Kidney (tissue), 14 donors: Measurements from ENCODE around the gene XYLT1. TPM values are rescaled to one million over a fixed set of nuclear protein-coding genes. Genes with fewer than 3 reads are reported as not detected.
A peak's percentile ranks its signal among the peaks of the same experiment; 100 is the strongest.

ENCODE experiments used
- DNase-seq, 5 donors: peaks; one replicate each; pipeline ENCODE4 v3.0.0-alpha.2; 2013 to 2020
- FAIRE-seq: peaks from 2 replicates; lab custom pipeline; 2012; peaks lifted over from hg19 to GRCh38; lab: Jason Lieb, UNC
- H3K27ac ChIP-seq, 2 donors: one replicate each; pipeline ENCODE4 v1.7.0; 2013; ENCODE audit warnings: low read depth in 2 of 2, low read length in 2 of 2, inconsistent platforms in 1 of 2
- H3K27me3 ChIP-seq: one replicate; pipeline ENCODE4 v1.7.1; 2013; ENCODE audit warnings: low read length, inconsistent platforms; ENCODE audit not compliant: control insufficient read depth, insufficient read depth
- H3K36me3 ChIP-seq, 3 donors: one replicate each; pipeline versions ENCODE4 v1.7.0 to v1.7.1; 2013; ENCODE audit warnings: low read length in 3 of 3, control low read depth in 1 of 3, inconsistent platforms in 1 of 3; ENCODE audit not compliant: insufficient read depth in 3 of 3, control insufficient read depth in 2 of 3
- H3K4me1 ChIP-seq, 3 donors: one replicate each; pipeline versions ENCODE4 v1.7.0 to v1.7.1; 2013; ENCODE audit warnings: low read length in 3 of 3, inconsistent platforms in 1 of 3, low read depth in 1 of 3; ENCODE audit not compliant: control insufficient read depth in 2 of 3, insufficient read depth in 2 of 3
- H3K4me3 ChIP-seq, 3 donors: one replicate each; pipeline versions ENCODE4 v1.7.0 to v1.8.1; 2013; ENCODE audit warnings: low read length in 3 of 3, control low read depth in 1 of 3, inconsistent platforms in 1 of 3
- H3K9ac ChIP-seq, 3 donors: one replicate each; pipeline versions ENCODE4 v1.7.0 to v1.7.1; 2013; ENCODE audit warnings: low read length in 3 of 3, control low read depth in 1 of 3, inconsistent platforms in 1 of 3
- H3K9me3 ChIP-seq, 3 donors: one replicate each; pipeline versions ENCODE4 v1.7.0 to v1.7.1; 2013; ENCODE audit warnings: low read length in 3 of 3, control low read depth in 1 of 3, inconsistent platforms in 1 of 3; ENCODE audit not compliant: control insufficient read depth in 2 of 3, insufficient read depth in 1 of 3
- intact Hi-C: fragments of 100-400 bp; cut with DNase I; formaldehyde crosslinking; loops from one replicate; pipeline ENCODE4 v1.11.1; 2022
- polyA plus RNA-seq: library from polyadenylated mRNA; stranded (reverse); fragments of 350-450 nt; fragmentation: Illumina TruSeq; extraction: RNeasy Lipid Tissue Mini Kit (QIAGEN cat#74804); gene quantifications from one replicate; pipeline ENCODE4 v1.2.3, GENCODE V29; 2014; ENCODE audit warnings: low read depth, low replicate concordance; ENCODE audit not compliant: insufficient read depth
- total RNA-seq: library from RNA; stranded (reverse); fragmentation: NEBNext Ultra II Directional; extraction: Animal tissue kit (Norgen Biotek cat#: 25700); gene quantifications from one replicate; pipeline ENCODE4 v1.2.1, GENCODE V29; 2021
- TF ChIP-seq, protein P1 (sequence below): IDR thresholded peaks from 3 replicates; pipeline ENCODE4 v1.5.1; 2012; ENCODE audit warnings: mild to moderate bottlenecking, moderate library complexity, borderline replicate concordance; ENCODE audit not compliant: insufficient read depth; ENCODE audit errors: extremely low read depth
- donor health status: control.
- donor health status: control.
- donor health status: control.
- donor health status: control.
- donor health status: control.
- donor health status: DM: yes; HTN: yes; CAD: no.
- donor health status: Normal renal cell carcinoma (clear cell type).

The XYLT1 gene
- total and polyA plus RNA-seq, 2 donors from 2014 or later, result 0.52 to 7.6 TPM

DNA sequence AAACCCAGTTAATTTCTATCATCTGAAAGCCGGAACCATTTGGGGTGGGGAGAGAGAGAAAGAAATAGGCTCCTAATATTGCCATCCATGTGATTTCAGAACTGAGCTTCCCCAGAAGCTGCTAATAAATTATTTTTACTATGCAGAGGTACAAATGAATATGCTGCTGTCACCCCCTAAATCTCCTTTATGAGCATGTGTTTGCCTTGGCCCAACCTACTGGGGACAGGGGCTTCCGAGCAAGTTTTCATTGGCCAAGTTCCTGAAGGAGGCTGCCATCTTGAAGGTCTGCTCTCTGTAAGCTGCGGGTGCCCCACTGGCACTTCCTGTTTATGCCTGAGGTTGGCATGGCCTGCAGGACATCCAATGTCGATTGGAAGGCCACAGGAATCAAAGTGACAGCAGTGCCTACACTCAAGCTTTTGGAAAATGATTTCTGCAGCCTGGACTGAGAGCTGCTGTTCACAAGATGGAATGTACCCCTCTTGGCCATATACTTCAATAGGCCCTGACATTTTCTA lies 194.7 kb downstream of the XYLT1 start:
- H3K36me3 ChIP-seq, result no peaks in the 10 kb centered on the region
- no peaks in the 10 kb centered on the region for H3K27me3 ChIP-seq
- FAIRE-seq, result no peak
- peak in 3 of 5 donors; percentile 41 to 82 (median 65) for DNase-seq
- no peaks in the 10 kb centered on the region for H3K9me3 ChIP-seq
- intact Hi-C loops, result no loop called here
- H3K4me3 ChIP-seq, result no peak overlapping the region
- no peak overlapping the region for H3K9ac ChIP-seq
- H3K27ac ChIP-seq, result no peak overlapping the region
- H3K4me1 ChIP-seq, result no peaks in the 10 kb centered on the region
- TF ChIP-seq, protein P1, sequence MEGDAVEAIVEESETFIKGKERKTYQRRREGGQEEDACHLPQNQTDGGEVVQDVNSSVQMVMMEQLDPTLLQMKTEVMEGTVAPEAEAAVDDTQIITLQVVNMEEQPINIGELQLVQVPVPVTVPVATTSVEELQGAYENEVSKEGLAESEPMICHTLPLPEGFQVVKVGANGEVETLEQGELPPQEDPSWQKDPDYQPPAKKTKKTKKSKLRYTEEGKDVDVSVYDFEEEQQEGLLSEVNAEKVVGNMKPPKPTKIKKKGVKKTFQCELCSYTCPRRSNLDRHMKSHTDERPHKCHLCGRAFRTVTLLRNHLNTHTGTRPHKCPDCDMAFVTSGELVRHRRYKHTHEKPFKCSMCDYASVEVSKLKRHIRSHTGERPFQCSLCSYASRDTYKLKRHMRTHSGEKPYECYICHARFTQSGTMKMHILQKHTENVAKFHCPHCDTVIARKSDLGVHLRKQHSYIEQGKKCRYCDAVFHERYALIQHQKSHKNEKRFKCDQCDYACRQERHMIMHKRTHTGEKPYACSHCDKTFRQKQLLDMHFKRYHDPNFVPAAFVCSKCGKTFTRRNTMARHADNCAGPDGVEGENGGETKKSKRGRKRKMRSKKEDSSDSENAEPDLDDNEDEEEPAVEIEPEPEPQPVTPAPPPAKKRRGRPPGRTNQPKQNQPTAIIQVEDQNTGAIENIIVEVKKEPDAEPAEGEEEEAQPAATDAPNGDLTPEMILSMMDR, result no peak

DNA sequence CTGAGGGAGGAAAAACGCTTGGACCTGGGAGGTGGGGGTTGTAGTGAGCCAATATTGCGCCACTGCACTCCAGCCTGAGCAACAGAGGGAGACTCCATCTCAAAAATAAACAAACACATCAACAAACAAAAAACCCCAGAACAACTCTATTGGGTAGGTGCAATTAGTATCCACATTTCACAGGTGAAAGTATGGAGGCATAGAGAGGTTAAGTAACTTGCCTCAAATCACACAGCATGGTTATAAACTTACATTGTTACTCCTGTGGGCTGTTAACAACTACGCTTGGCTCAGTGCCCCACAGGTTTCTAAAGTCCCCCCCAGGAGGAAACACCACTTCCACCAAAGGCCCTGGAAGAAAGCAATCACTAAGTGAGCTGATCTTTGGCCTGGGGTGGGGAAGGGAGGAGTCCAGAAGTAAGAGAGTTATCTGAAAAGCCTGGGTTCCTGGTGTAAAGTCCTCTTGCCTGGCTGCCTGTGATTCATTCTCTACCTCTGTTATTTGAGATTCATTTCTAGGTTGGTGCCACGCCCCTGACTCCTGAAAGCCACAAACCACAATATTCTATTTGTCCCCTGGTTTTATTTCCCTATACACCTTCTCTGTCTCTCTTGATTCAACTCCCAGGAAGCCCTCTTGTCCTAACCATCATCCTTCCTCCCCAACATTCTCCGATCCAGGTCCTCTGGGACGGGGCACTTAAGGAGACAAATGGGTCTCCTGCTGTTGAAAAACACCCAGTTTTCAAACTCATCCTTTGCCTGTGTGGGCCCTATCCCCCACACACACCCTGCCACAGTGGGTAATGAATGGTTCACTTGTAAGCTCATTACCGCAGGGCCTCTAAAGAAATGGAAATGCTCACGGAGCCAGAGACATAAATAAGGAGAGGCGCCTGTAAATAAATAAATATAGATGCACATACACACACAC lies 195.4 kb downstream of the XYLT1 start:
- Histone ChIP-seq H3K9ac (no peak overlapping the region), H3K4me3 (no peak overlapping the region), H3K36me3 (no peaks in the 10 kb centered on the region), H3K27me3 (no peaks in the 10 kb centered on the region), H3K27ac (no peak overlapping the region), H3K9me3 (no peaks in the 10 kb centered on the region), H3K4me1 (peaks cover 0 to 2% (median 0%) of the 10 kb centered on the region in 3 donors)
- intact Hi-C loops, result no loop called here
- FAIRE-seq (no peak), DNase-seq (peak in 1 of 5 donors; percentile 29)
- TF ChIP-seq, protein P1, result no peak

DNA sequence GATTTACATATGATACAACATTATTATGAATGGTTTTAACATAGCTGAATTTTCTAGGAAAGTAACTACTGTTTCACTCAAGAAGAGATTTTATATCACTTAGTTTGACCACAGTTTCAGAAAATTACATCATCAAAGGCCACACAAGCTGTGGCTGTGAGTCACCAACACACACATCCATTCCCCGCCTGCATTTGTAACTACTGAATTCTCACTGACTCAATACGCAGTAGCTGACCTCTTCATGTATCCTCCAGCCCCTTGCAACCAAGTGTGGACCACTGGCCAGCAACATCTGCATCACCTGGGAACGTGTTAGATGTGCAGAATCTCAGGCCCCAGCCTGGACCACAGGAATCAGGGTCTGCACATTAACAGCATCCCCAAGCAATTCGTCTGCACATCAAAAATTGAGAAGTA lies 197.6 kb downstream of the XYLT1 start:
- TF ChIP-seq, protein P1, result no peak
- H3K4me1 ChIP-seq, result peaks cover 0 to 2% (median 0%) of the 10 kb centered on the region in 3 donors
- no peaks in the 10 kb centered on the region for H3K9me3 ChIP-seq
- FAIRE-seq (no peak), DNase-seq (no peak)
- H3K4me3 ChIP-seq, result no peak overlapping the region
- no peaks in the 10 kb centered on the region for H3K36me3 ChIP-seq
- no peak overlapping the region for H3K9ac ChIP-seq
- intact Hi-C loops, result no loop called here
- no peak overlapping the region for H3K27ac ChIP-seq
- H3K27me3 ChIP-seq, result no peaks in the 10 kb centered on the region
